ENCODE results near the gene SRI. TPM values are rescaled to one million over a fixed set of nuclear protein-coding genes. Genes with fewer than 3 reads are reported as not detected.
"Not testable (repeated sequence)": the region's sequence is repeated elsewhere in the genome, so short reads cannot be mapped to it uniquely, and the experiment has no call there.

Gene SRI
- total and polyA plus RNA-seq, 2 experiments from 2014 or later = 80.3 to 268 TPM

- WGBS, 2 experiments (ENCODE audit: low coverage in 1 of 2, low lambda C conversion rate in 2 of 2, missing lambda C conversion rate in 2 of 2) = 88 to 92% methylated on average over 4 of the region's 4 CpGs
Measured at GRCh38 chr7:88172842-88173241, 47.0 kb downstream of the SRI start.

GRCh38 chr7:88169717-88170320 is 50.0 kb downstream of the SRI start:
- no peak overlapping the region for H3K4me3 ChIP-seq
- TF ChIP-seq EZH2 (IDR thresholded peaks at IDR 0.05; ENCODE audit: insufficient read depth, poor library complexity, severe bottlenecking) = no peak
- TF ChIP-seq EZH2phosphoT487 (IDR thresholded peaks at IDR 0.05; ENCODE audit: insufficient read depth, low read depth) = no peak
- in situ Hi-C loops (cut with MboI) = no loop called here
- 0 to 3% methylated on average over 1 of the region's 1 CpG for WGBS, 2 experiments (ENCODE audit: low coverage in 1 of 2, low lambda C conversion rate in 2 of 2, missing lambda C conversion rate in 2 of 2)
- no peak overlapping the region for H3K27ac ChIP-seq
- H3K9me2 ChIP-seq (ENCODE audit: insufficient read depth) = no peaks in the 10 kb centered on the region
- peak; percentile 42 for DNase-seq
- H2AFZ ChIP-seq = no peak overlapping the region
- no peaks in the 10 kb centered on the region for H3F3A ChIP-seq (ENCODE audit: insufficient read depth)
- H3K4me2 ChIP-seq (ENCODE audit: unreplicated experiment) = no peak overlapping the region
- H3K27me3 ChIP-seq (replicated peaks; ENCODE audit: insufficient read depth) = no peaks in the 10 kb centered on the region
- no peaks in the 10 kb centered on the region for H3K9me3 ChIP-seq (ENCODE audit: low read depth)
- H3K4me1 ChIP-seq (ENCODE audit: insufficient read depth) = no peaks in the 10 kb centered on the region
- H3K9ac ChIP-seq = no peak overlapping the region
- H4K20me1 ChIP-seq (ENCODE audit: insufficient read depth) = no peaks in the 10 kb centered on the region
- no peaks in the 10 kb centered on the region for H3K36me3 ChIP-seq (ENCODE audit: low read depth)
- no peaks in the 10 kb centered on the region for H3K79me2 ChIP-seq (ENCODE audit: insufficient read depth)

More at GRCh38 chr7:88172842-88173241, 47.0 kb downstream of the SRI start:
- H3K27me3 ChIP-seq (replicated peaks; ENCODE audit: insufficient read depth) = no peaks in the 10 kb centered on the region
- no peaks in the 10 kb centered on the region for H3K79me2 ChIP-seq (ENCODE audit: insufficient read depth)
- no peaks in the 10 kb centered on the region for H3K9me2 ChIP-seq (ENCODE audit: insufficient read depth)
- H3K9me3 ChIP-seq (ENCODE audit: low read depth) = no peaks in the 10 kb centered on the region
- no peak for DNase-seq
- H3K36me3 ChIP-seq (ENCODE audit: low read depth) = no peaks in the 10 kb centered on the region
- H4K20me1 ChIP-seq (ENCODE audit: insufficient read depth) = no peaks in the 10 kb centered on the region
- H3K27ac ChIP-seq = no peak overlapping the region
- H3F3A ChIP-seq (ENCODE audit: insufficient read depth) = no peaks in the 10 kb centered on the region
- no peak for TF ChIP-seq EZH2phosphoT487 (IDR thresholded peaks at IDR 0.05; ENCODE audit: insufficient read depth, low read depth)
- TF ChIP-seq EZH2 (IDR thresholded peaks at IDR 0.05; ENCODE audit: insufficient read depth, poor library complexity, severe bottlenecking) = no peak
- H3K9ac ChIP-seq = no peak overlapping the region
- no peaks in the 10 kb centered on the region for H3K4me1 ChIP-seq (ENCODE audit: insufficient read depth)
- H3K4me3 ChIP-seq = no peak overlapping the region
- in situ Hi-C loops (cut with MboI) = no loop called here
- H2AFZ ChIP-seq = no peak overlapping the region
- no peak overlapping the region for H3K4me2 ChIP-seq (ENCODE audit: unreplicated experiment)

- no peaks in the 10 kb centered on the region for H3K9me2 ChIP-seq (ENCODE audit: insufficient read depth)
- DNase-seq = no peak
- H4K20me1 ChIP-seq (ENCODE audit: insufficient read depth) = no peaks in the 10 kb centered on the region
- no peak overlapping the region for H3K4me2 ChIP-seq (ENCODE audit: unreplicated experiment)
- in situ Hi-C loops (cut with MboI) = no loop called here
- no peaks in the 10 kb centered on the region for H3K36me3 ChIP-seq (ENCODE audit: low read depth)
- no peaks in the 10 kb centered on the region for H3K27me3 ChIP-seq (replicated peaks; ENCODE audit: insufficient read depth)
- H3F3A ChIP-seq (ENCODE audit: insufficient read depth) = no peaks in the 10 kb centered on the region
- no peaks in the 10 kb centered on the region for H3K4me1 ChIP-seq (ENCODE audit: insufficient read depth)
- H2AFZ ChIP-seq = no peak overlapping the region
- no peak overlapping the region for H3K27ac ChIP-seq
- WGBS, 2 experiments (ENCODE audit: low coverage in 1 of 2, low lambda C conversion rate in 2 of 2, missing lambda C conversion rate in 2 of 2) = 78 to 90% methylated on average over 2 of the region's 2 CpGs
- TF ChIP-seq EZH2 (IDR thresholded peaks at IDR 0.05; ENCODE audit: insufficient read depth, poor library complexity, severe bottlenecking) (no peak), EZH2phosphoT487 (IDR thresholded peaks at IDR 0.05; ENCODE audit: insufficient read depth, low read depth) (no peak)
- H3K9ac ChIP-seq = no peak overlapping the region
- no peak overlapping the region for H3K4me3 ChIP-seq
- H3K79me2 ChIP-seq (ENCODE audit: insufficient read depth) = no peaks in the 10 kb centered on the region
- H3K9me3 ChIP-seq (ENCODE audit: low read depth) = no peaks in the 10 kb centered on the region
Measured at GRCh38 chr7:88167721-88168120, 52.1 kb downstream of the SRI start.

GRCh38 chr7:88167223-88167622 is 52.6 kb downstream of the SRI start:
- no peaks in the 10 kb centered on the region for H4K20me1 ChIP-seq (ENCODE audit: insufficient read depth)
- in situ Hi-C loops (cut with MboI) = no loop called here

GRCh38 chr7:88165697-88166096 is 54.1 kb downstream of the SRI start:
- Histone ChIP-seq H2AFZ (no peak overlapping the region), H3K9me3 (ENCODE audit: low read depth) (no peaks in the 10 kb centered on the region), H3K79me2 (ENCODE audit: insufficient read depth) (no peaks in the 10 kb centered on the region), H3K9ac (no peak overlapping the region), H3K27ac (no peak overlapping the region), H3K4me3 (no peak overlapping the region), H3F3A (ENCODE audit: insufficient read depth) (no peaks in the 10 kb centered on the region), H3K27me3 (replicated peaks; ENCODE audit: insufficient read depth) (no peaks in the 10 kb centered on the region), H3K4me1 (ENCODE audit: insufficient read depth) (no peaks in the 10 kb centered on the region), H3K36me3 (ENCODE audit: low read depth) (no peaks in the 10 kb centered on the region), H4K20me1 (ENCODE audit: insufficient read depth) (no peaks in the 10 kb centered on the region), H3K9me2 (ENCODE audit: insufficient read depth) (no peaks in the 10 kb centered on the region), H3K4me2 (ENCODE audit: unreplicated experiment) (no peak overlapping the region)
- in situ Hi-C loops (cut with MboI) = no loop called here
- DNase-seq = peak; percentile 3
- TF ChIP-seq EZH2 (IDR thresholded peaks at IDR 0.05; ENCODE audit: insufficient read depth, poor library complexity, severe bottlenecking) (no peak), EZH2phosphoT487 (IDR thresholded peaks at IDR 0.05; ENCODE audit: insufficient read depth, low read depth) (no peak)

More at GRCh38 chr7:88167223-88167622, 52.6 kb downstream of the SRI start:
- no peak for DNase-seq
- Histone ChIP-seq H3K4me2 (ENCODE audit: unreplicated experiment) (no peak overlapping the region), H3K4me3 (no peak overlapping the region), H3K36me3 (ENCODE audit: low read depth) (no peaks in the 10 kb centered on the region), H3F3A (ENCODE audit: insufficient read depth) (no peaks in the 10 kb centered on the region), H3K9me2 (ENCODE audit: insufficient read depth) (no peaks in the 10 kb centered on the region), H3K79me2 (ENCODE audit: insufficient read depth) (no peaks in the 10 kb centered on the region), H3K4me1 (ENCODE audit: insufficient read depth) (no peaks in the 10 kb centered on the region), H2AFZ (no peak overlapping the region), H3K9ac (no peak overlapping the region), H3K27ac (no peak overlapping the region), H3K27me3 (replicated peaks; ENCODE audit: insufficient read depth) (no peaks in the 10 kb centered on the region), H3K9me3 (ENCODE audit: low read depth) (no peaks in the 10 kb centered on the region)
- no peak for TF ChIP-seq EZH2phosphoT487 (IDR thresholded peaks at IDR 0.05; ENCODE audit: insufficient read depth, low read depth)
- no peak for TF ChIP-seq EZH2 (IDR thresholded peaks at IDR 0.05; ENCODE audit: insufficient read depth, poor library complexity, severe bottlenecking)
- WGBS, 2 experiments (ENCODE audit: low coverage in 1 of 2, low lambda C conversion rate in 2 of 2, missing lambda C conversion rate in 2 of 2) = 53 to 58% methylated on average over 2 of the region's 2 CpGs

- H3K9me3 ChIP-seq (ENCODE audit: low read depth); H3K9ac ChIP-seq; in situ Hi-C loops (cut with MboI); H3K4me1 ChIP-seq (ENCODE audit: insufficient read depth); H3K27me3 ChIP-seq (replicated peaks; ENCODE audit: insufficient read depth); H4K20me1 ChIP-seq (ENCODE audit: insufficient read depth); H3K79me2 ChIP-seq (ENCODE audit: insufficient read depth); H2AFZ ChIP-seq; H3K4me2 ChIP-seq (ENCODE audit: unreplicated experiment); H3K36me3 ChIP-seq (ENCODE audit: low read depth); H3F3A ChIP-seq (ENCODE audit: insufficient read depth); H3K27ac ChIP-seq; H3K9me2 ChIP-seq (ENCODE audit: insufficient read depth); DNase-seq; H3K4me3 ChIP-seq: not testable (repeated sequence)
- WGBS, 2 experiments (ENCODE audit: low coverage in 1 of 2, low lambda C conversion rate in 2 of 2, missing lambda C conversion rate in 2 of 2) = 18 to 19% methylated on average over 2 of the region's 2 CpGs
Measured at GRCh38 chr7:88159741-88160140, 60.1 kb downstream of the SRI start.
